Measurements from ENCODE around the gene KRT76. TPM values are rescaled to one million over a fixed set of nuclear protein-coding genes. Genes with fewer than 3 reads are reported as not detected.

The KRT76 gene
- total RNA-seq, 4 donors from 2014 or later = not detected

- H3K36me3 ChIP-seq = no peaks in the 10 kb centered on the region
- no peaks in the 10 kb centered on the region for H3K9me3 ChIP-seq
- H3K27me3 ChIP-seq = no peaks in the 10 kb centered on the region
- TF ChIP-seq, protein P1, sequence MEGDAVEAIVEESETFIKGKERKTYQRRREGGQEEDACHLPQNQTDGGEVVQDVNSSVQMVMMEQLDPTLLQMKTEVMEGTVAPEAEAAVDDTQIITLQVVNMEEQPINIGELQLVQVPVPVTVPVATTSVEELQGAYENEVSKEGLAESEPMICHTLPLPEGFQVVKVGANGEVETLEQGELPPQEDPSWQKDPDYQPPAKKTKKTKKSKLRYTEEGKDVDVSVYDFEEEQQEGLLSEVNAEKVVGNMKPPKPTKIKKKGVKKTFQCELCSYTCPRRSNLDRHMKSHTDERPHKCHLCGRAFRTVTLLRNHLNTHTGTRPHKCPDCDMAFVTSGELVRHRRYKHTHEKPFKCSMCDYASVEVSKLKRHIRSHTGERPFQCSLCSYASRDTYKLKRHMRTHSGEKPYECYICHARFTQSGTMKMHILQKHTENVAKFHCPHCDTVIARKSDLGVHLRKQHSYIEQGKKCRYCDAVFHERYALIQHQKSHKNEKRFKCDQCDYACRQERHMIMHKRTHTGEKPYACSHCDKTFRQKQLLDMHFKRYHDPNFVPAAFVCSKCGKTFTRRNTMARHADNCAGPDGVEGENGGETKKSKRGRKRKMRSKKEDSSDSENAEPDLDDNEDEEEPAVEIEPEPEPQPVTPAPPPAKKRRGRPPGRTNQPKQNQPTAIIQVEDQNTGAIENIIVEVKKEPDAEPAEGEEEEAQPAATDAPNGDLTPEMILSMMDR (IDR thresholded peaks at IDR 0.05) = no peak
- no peak for TF ChIP-seq POLR2A (IDR thresholded peaks at IDR 0.05)
- H3K27ac ChIP-seq = no peak overlapping the region
- intact Hi-C loops (cut with DNase I; ENCODE audit: low total_unique reads) = no loop called here
- H3K4me3 ChIP-seq = no peak overlapping the region
- no peak for DNase-seq
- H3K4me1 ChIP-seq = no peaks in the 10 kb centered on the region
Observed at GRCh38 chr12:52783563-52784316, 6.6 kb upstream of the KRT76 start.

- H3K27me3 ChIP-seq = no peaks in the 10 kb centered on the region
- no peaks in the 10 kb centered on the region for H3K9me3 ChIP-seq
- no peak overlapping the region for H3K4me3 ChIP-seq
- no peak for TF ChIP-seq POLR2A (IDR thresholded peaks at IDR 0.05)
- TF ChIP-seq, protein P1 (IDR thresholded peaks at IDR 0.05) = no peak
- H3K4me1 ChIP-seq = no peaks in the 10 kb centered on the region
- H3K27ac ChIP-seq = no peak overlapping the region
- H3K36me3 ChIP-seq = no peaks in the 10 kb centered on the region
- no peak for DNase-seq
- intact Hi-C loops (cut with DNase I; ENCODE audit: low total_unique reads) = no loop called here
Observed at GRCh38 chr12:52782502-52782901, 5.4 kb upstream of the KRT76 start.

DNA sequence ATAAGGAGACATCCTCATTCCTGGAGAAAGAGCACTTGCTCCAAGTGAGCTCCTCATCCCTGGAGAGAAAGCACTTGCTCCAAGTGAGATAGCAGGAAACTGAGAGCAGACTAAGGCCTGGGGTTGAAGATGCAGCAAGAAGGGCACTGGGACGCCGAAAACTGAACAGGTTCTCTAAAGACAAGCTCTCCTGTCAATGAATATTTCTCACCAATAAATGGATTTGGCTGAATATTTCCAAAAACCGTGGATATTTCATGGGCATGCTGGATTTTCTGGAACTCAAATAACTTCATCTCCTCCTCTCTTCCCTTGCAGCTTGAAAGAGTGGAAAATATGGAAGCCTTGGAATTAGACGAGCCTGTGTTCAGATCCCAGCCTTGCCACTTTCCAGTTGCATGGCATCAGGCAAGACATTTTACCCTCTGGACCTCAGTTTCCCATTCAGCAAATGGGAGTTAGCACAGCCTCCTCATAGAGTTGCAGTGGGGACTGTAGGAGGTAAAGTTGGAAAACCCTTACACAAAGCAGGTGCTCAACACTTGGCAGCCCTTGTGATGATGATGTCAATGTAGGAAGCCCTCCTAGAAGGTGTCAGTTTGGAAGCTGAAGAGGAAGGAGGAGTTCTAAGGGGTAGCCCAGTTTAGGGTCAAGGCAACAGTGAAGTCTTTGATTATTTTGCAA lies 4.4 kb upstream of the KRT76 start:
- no peaks in the 10 kb centered on the region for H3K4me1 ChIP-seq
- H3K27me3 ChIP-seq = no peaks in the 10 kb centered on the region
- no peak overlapping the region for H3K4me3 ChIP-seq
- no peak for DNase-seq
- no peaks in the 10 kb centered on the region for H3K36me3 ChIP-seq
- H3K9me3 ChIP-seq = no peaks in the 10 kb centered on the region
- intact Hi-C loops (cut with DNase I; ENCODE audit: low total_unique reads) = no loop called here
- no peak overlapping the region for H3K27ac ChIP-seq
- TF ChIP-seq POLR2A (IDR thresholded peaks at IDR 0.05) = no peak
- TF ChIP-seq, protein P1 (IDR thresholded peaks at IDR 0.05) = no peak

DNA sequence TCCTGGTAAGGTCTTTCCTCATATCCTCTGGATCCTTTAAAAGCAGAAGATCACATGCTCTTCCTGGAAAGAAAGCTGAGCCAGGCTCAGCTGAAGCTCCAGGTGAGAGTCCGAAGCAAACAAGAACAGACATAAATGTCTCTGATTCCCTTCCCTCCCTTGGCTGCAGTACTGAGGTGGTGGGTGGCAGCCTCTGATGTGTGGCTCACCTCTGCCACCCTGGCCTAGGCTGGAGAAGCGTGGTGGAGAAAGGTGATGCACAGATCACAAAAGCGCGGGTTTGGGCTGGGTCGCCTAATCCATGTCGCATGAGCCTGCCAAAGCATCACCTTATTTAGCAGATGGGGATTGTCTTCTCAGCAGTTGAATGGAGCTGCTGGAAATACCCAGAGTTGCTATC lies 2.8 kb upstream of the KRT76 start:
- Histone ChIP-seq H3K36me3 (no peaks in the 10 kb centered on the region), H3K4me1 (no peaks in the 10 kb centered on the region), H3K27me3 (no peaks in the 10 kb centered on the region), H3K4me3 (no peak overlapping the region), H3K27ac (no peak overlapping the region), H3K9me3 (no peaks in the 10 kb centered on the region)
- intact Hi-C loops (cut with DNase I; ENCODE audit: low total_unique reads) = no loop called here
- no peak for DNase-seq
- no peak for TF ChIP-seq POLR2A (IDR thresholded peaks at IDR 0.05)

DNA sequence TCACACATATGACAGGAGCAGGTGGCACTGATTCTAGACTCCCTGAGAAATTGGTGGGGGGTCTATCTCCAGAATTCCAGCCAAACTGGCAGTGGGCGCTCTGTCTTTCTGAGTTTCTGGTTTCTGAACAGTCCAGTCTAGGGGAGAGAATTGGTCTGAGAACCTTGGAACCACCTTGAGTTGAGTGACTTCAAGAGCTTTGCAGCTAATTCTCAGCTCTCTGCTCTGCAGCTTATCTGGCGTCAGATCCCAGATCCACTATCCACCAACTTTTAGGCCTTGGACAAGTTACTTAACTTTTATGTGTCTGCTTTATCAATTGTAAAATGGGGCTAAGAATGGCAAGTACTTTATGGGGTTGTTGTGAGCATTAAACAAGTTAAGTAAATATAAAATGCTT lies 1.7 kb upstream of the KRT76 start:
- Histone ChIP-seq H3K4me1 (no peaks in the 10 kb centered on the region), H3K27me3 (no peaks in the 10 kb centered on the region), H3K27ac (no peak overlapping the region), H3K4me3 (no peak overlapping the region), H3K9me3 (no peaks in the 10 kb centered on the region), H3K36me3 (no peaks in the 10 kb centered on the region)
- DNase-seq = no peak
- no peak for TF ChIP-seq POLR2A (IDR thresholded peaks at IDR 0.05)
- TF ChIP-seq, protein P1 (IDR thresholded peaks at IDR 0.05) = no peak
- intact Hi-C loops (cut with DNase I; ENCODE audit: low total_unique reads) = no loop called here

All from uterus (tissue), 4 donors.